IPS-15b (cell line): ENCODE data around the gene HERPUD1.
"Not testable (repeated sequence)": the region's sequence is repeated elsewhere in the genome, so short reads cannot be mapped to it uniquely, and the experiment has no call there.

Source experiments
- H3K27me3 ChIP-seq: one replicate; pipeline ENCODE4 v1.6.1; 2013; ENCODE audit warnings: low read length; ENCODE audit not compliant: control insufficient read depth, insufficient read depth
- H3K36me3 ChIP-seq: one replicate; pipeline ENCODE4 v1.6.1; 2013; ENCODE audit warnings: low read length; ENCODE audit not compliant: control insufficient read depth, insufficient read depth
- H3K4me1 ChIP-seq: one replicate; pipeline ENCODE4 v1.6.1; 2013; ENCODE audit warnings: mild to moderate bottlenecking, low read length; ENCODE audit not compliant: control insufficient read depth, insufficient read depth
- H3K4me3 ChIP-seq: one replicate; pipeline ENCODE4 v1.5.1; 2013; ENCODE audit warnings: low read depth, low read length
- H3K9ac ChIP-seq: one replicate; pipeline ENCODE4 v1.6.1; 2013; ENCODE audit warnings: low read depth, mild to moderate bottlenecking, low read length
- H3K9me3 ChIP-seq: one replicate; pipeline ENCODE4 v1.6.1; 2013; ENCODE audit warnings: mild to moderate bottlenecking, low read length; ENCODE audit not compliant: control insufficient read depth, insufficient read depth

The HERPUD1 gene

GRCh38 chr16:56980201-56980535 lies 48.2 kb downstream of the HERPUD1 start:
- Histone ChIP-seq H3K4me1 (no peaks in the 10 kb centered on the region), H3K36me3 (no peaks in the 10 kb centered on the region), H3K9me3 (no peaks in the 10 kb centered on the region)

GRCh38 chr16:56980792-56981724 lies 49.1 kb downstream of the HERPUD1 start:
- Histone ChIP-seq H3K9me3 (no peaks in the 10 kb centered on the region), H3K36me3 (no peaks in the 10 kb centered on the region), H3K27me3 (no peaks in the 10 kb centered on the region), H3K9ac (no peak overlapping the region), H3K4me1 (no peaks in the 10 kb centered on the region), H3K4me3 (no peak overlapping the region)

More at GRCh38 chr16:56980201-56980535, 48.2 kb downstream of the HERPUD1 start:
- Histone ChIP-seq H3K4me3 (no peak overlapping the region), H3K27me3 (no peaks in the 10 kb centered on the region), H3K9ac (no peak overlapping the region)

- Histone ChIP-seq H3K4me1 (no peaks in the 10 kb centered on the region), H3K9ac (no peak overlapping the region), H3K4me3 (no peak overlapping the region), H3K9me3 (no peaks in the 10 kb centered on the region), H3K27me3 (no peaks in the 10 kb centered on the region), H3K36me3 (no peaks in the 10 kb centered on the region)
Observed at GRCh38 chr16:56981729-56982271, 49.9 kb downstream of the HERPUD1 start.

GRCh38 chr16:56982695-56983094 lies 50.8 kb downstream of the HERPUD1 start:
- Histone ChIP-seq H3K27me3 (peaks cover 4% of the 10 kb centered on the region), H3K36me3 (no peaks in the 10 kb centered on the region), H3K4me3 (no peak overlapping the region), H3K9me3 (no peaks in the 10 kb centered on the region), H3K9ac (no peak overlapping the region), H3K4me1 (no peaks in the 10 kb centered on the region)

- no peak overlapping the region for H3K4me3 ChIP-seq
- H3K9me3 ChIP-seq: no peaks in the 10 kb centered on the region
- no peaks in the 10 kb centered on the region for H3K4me1 ChIP-seq
- no peaks in the 10 kb centered on the region for H3K36me3 ChIP-seq
- no peak overlapping the region for H3K9ac ChIP-seq
- peaks cover 9% of the 10 kb centered on the region for H3K27me3 ChIP-seq
Observed at GRCh38 chr16:56983211-56983751, 51.3 kb downstream of the HERPUD1 start.

GRCh38 chr16:56984639-56985038 lies 52.7 kb downstream of the HERPUD1 start:
- no peak overlapping the region for H3K9ac ChIP-seq
- H3K36me3 ChIP-seq: no peaks in the 10 kb centered on the region
- H3K4me1 ChIP-seq: peaks cover 3% of the 10 kb centered on the region
- H3K27me3 ChIP-seq: peaks cover 21% of the 10 kb centered on the region
- H3K9me3 ChIP-seq: no peaks in the 10 kb centered on the region
- H3K4me3 ChIP-seq: no peak overlapping the region

- Histone ChIP-seq H3K9ac (no peak overlapping the region), H3K27me3 (peaks cover 28% of the 10 kb centered on the region), H3K36me3 (no peaks in the 10 kb centered on the region), H3K4me3 (no peak overlapping the region), H3K4me1 (peaks cover 3% of the 10 kb centered on the region), H3K9me3 (no peaks in the 10 kb centered on the region)
Observed at GRCh38 chr16:56985288-56985961, 53.5 kb downstream of the HERPUD1 start.

- Histone ChIP-seq H3K9me3 (no peaks in the 10 kb centered on the region), H3K4me3 (no peak overlapping the region), H3K4me1 (peaks cover 3% of the 10 kb centered on the region), H3K27me3 (peaks cover 34% of the 10 kb centered on the region), H3K36me3 (no peaks in the 10 kb centered on the region), H3K9ac (no peak overlapping the region)
Observed at GRCh38 chr16:56985962-56986360, 54.0 kb downstream of the HERPUD1 start.

- peaks cover 3% of the 10 kb centered on the region for H3K4me1 ChIP-seq
- no peak overlapping the region for H3K9ac ChIP-seq
- no peak overlapping the region for H3K4me3 ChIP-seq
- no peaks in the 10 kb centered on the region for H3K9me3 ChIP-seq
- peaks cover 36% of the 10 kb centered on the region for H3K27me3 ChIP-seq
- H3K36me3 ChIP-seq: no peaks in the 10 kb centered on the region
Observed at GRCh38 chr16:56986361-56986760, 54.4 kb downstream of the HERPUD1 start.

GRCh38 chr16:56986908-56987307 lies 55.0 kb downstream of the HERPUD1 start:
- not testable (repeated sequence) for H3K36me3 ChIP-seq, H3K9me3 ChIP-seq, H3K4me1 ChIP-seq, H3K9ac ChIP-seq, H3K4me3 ChIP-seq
- peaks cover 39% of the 10 kb centered on the region for H3K27me3 ChIP-seq

GRCh38 chr16:56987692-56988091 lies 55.8 kb downstream of the HERPUD1 start:
- Histone ChIP-seq H3K27me3 (peaks cover 39% of the 10 kb centered on the region), H3K4me3 (no peak overlapping the region), H3K36me3 (no peaks in the 10 kb centered on the region), H3K4me1 (peaks cover 3% of the 10 kb centered on the region), H3K9ac (no peak overlapping the region), H3K9me3 (no peaks in the 10 kb centered on the region)
